ENCODE results near the gene SLIT3. TPM values are rescaled to one million over a fixed set of nuclear protein-coding genes. Genes with fewer than 3 reads are reported as not detected.

SLIT3 gene
- total RNA-seq, 1 experiment from 2014 or later, result 0.92 TPM

DNA sequence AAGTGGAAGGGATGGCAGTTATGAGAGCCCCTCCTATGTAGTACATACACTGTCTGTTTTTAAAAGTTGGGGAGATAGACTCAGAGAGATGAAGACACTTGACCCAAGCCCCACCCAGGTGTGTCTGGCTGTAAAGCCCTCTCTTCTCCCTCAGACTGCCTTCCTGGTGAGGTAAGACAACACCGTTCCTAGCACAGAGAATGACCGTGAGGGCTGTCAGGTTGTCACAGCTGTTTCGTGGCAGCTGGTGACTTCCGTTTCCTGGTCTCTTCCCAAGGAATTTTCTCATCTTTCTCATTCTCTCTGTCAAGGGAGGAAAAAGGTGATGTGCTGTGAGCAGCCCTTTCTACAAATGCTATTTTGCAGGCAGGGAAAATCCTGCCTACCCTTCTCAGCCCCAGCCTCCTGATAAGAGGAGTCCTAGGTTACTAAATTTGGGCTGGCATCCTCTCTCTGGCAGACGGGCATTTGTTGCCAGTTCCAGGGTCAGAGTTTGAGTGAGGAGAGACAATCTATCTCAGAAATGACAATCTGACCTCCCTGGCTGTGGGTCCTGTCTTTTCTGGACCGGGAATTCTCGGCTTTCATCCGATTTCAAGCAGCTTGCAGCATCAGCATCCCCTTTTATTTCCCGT, 458.3 kb downstream of the SLIT3 start:
- Histone ChIP-seq H3K27ac (ENCODE audit: insufficient read length, low read depth, low read length) (no peak overlapping the region), H4K5ac (ENCODE audit: insufficient read length, low read depth, low read length) (no peak overlapping the region), H3K56ac (ENCODE audit: insufficient read length, low read depth, low read length) (no peak overlapping the region), H3K4me1 (ENCODE audit: insufficient read depth, low read length) (no peaks in the 10 kb centered on the region), H3T11ph (ENCODE audit: low read length) (no peak overlapping the region), H3K23me2 (ENCODE audit: insufficient read length, low read depth, low read length, poor library complexity, severe bottlenecking) (peaks cover 2% of the 10 kb centered on the region), H3K23ac (ENCODE audit: insufficient read length, low read depth, low read length) (no peak overlapping the region), H4K8ac (replicated peaks; ENCODE audit: insufficient read length, low read depth, low read length) (no peak overlapping the region), H2BK12ac (ENCODE audit: insufficient read length, low read depth, low read length) (no peak overlapping the region), H3K79me1 (ENCODE audit: insufficient read depth, low read depth, low read length, poor library complexity, severe bottlenecking) (no peaks in the 10 kb centered on the region), H4K20me1 (ENCODE audit: control insufficient read depth, insufficient read depth, insufficient read length) (no peaks in the 10 kb centered on the region), H2BK20ac (ENCODE audit: low read depth, low read length, poor library complexity, severe bottlenecking) (no peak overlapping the region), H3K18ac (ENCODE audit: insufficient read length, low read depth, low read length) (no peak overlapping the region), H2AK5ac (ENCODE audit: insufficient read length, low read length) (no peak overlapping the region), H2BK120ac (ENCODE audit: low read depth, low read length, poor library complexity, severe bottlenecking) (no peak overlapping the region), H2BK15ac (ENCODE audit: low read depth, low read length) (no peak overlapping the region), H2AFZ (ENCODE audit: low read length) (no peak overlapping the region), H3K4ac (ENCODE audit: low read depth, low read length) (no peak overlapping the region), H4K91ac (ENCODE audit: insufficient read length, low read depth, low read length) (no peak overlapping the region), H3K14ac (ENCODE audit: insufficient read depth, low read length) (no peak overlapping the region), H3K9ac (ENCODE audit: extremely low read depth, insufficient read length, low read length) (no peak overlapping the region), H3K79me2 (ENCODE audit: insufficient read depth, low read length) (no peaks in the 10 kb centered on the region), H3K27me3 (ENCODE audit: insufficient read depth, low read length) (no peaks in the 10 kb centered on the region), H2BK5ac (ENCODE audit: insufficient read length, low read length) (no peak overlapping the region), H3K4me2 (ENCODE audit: insufficient read depth, insufficient read length, low read length) (no peak overlapping the region), H3K9me3 (ENCODE audit: control insufficient read depth, low read depth, low read length) (no peaks in the 10 kb centered on the region)
- no CpG with 5 or more reads among the region's 9 CpGs for WGBS (ENCODE audit: extremely low coverage, insufficient read length, low lambda C conversion rate)
- Mint-ChIP-seq H3K27me3 (ENCODE audit: low read depth) (peaks cover 85% of the 10 kb centered on the region), H3K4me3 (no peak overlapping the region), H3K9me3 (no peaks in the 10 kb centered on the region), H3K27ac (no peak overlapping the region), H3K36me3 (ENCODE audit: insufficient read depth in 1 of 3, low read depth in 3 of 3) (no peaks in the 10 kb centered on the region), H3K4me1 (peaks cover 5% of the 10 kb centered on the region in 2 experiments; a peak in 3 of 4 replicates)
- no peak for DNase-seq
- no peak for TF ChIP-seq CTCF (conservative IDR thresholded peaks at IDR 0.05)
